ENCODE measurements around the gene DCST2. TPM values are rescaled to one million over a fixed set of nuclear protein-coding genes. Genes with fewer than 3 reads are reported as not detected.

DCST2 gene
- total and polyA plus RNA-seq, 2 of the 8 experiments (the other 6 are each of a cell fraction or from before 2014, with no cell fraction given) = 0.43 to 2.1 TPM

DNA sequence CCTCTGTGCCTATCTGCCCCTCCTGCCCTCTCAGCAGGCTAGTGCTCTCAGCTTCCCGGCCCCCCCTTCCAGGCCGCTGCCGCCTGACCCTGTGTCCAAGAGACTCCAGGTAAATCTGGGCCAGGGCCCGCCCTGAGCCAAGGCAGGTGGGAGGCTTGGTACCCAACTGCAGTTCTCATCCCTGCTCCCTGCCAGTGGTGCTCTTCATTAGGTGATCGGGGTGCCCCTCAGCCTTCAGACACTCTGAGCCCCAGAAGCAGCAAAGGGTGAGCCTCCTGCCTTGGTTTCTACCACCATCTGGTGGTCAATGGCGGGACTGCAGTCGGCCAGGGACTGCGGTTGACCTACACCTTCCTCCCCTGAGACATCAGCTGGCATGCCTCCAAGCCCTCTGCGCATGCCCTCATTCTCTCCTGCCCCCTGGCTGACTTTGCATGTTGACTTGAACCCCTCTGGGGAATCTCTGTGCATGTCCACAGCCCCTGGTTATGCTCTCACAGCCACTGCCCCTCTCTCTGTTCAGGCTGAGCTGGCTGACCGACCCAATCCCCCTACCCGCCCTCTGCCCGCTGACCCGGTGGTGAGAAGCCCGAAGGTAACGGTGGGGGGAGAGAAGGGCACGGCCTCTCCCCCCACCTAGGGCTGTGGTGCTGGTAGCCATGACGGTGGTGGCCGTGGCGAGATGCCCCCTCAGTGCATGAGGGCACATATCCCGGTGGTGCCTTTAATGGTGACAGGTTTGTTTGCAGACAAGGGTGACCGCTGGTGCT lies 28.0 kb upstream of the DCST2 start (continued):
- no peak for TF ChIP-seq CHD7 (IDR thresholded peaks at IDR 0.05; ENCODE audit: insufficient replicate concordance, low read length)
- no peak for TF ChIP-seq SP1 (IDR thresholded peaks at IDR 0.05; ENCODE audit: low read depth, low read length)
- TF ChIP-seq JUND (IDR thresholded peaks at IDR 0.05; ENCODE audit: low read length) = no peak
- no peak for TF ChIP-seq NANOG (IDR thresholded peaks at IDR 0.05; ENCODE audit: insufficient read depth, low read depth, low read length, poor library complexity, severe bottlenecking)
- TF ChIP-seq TAF7 (optimal IDR thresholded peaks at IDR 0.05; ENCODE audit: borderline replicate concordance, low read depth, low read length) = no peak
- no peak for TF ChIP-seq CHD1 (IDR thresholded peaks at IDR 0.05; ENCODE audit: low read depth, low read length)
- no peak for TF ChIP-seq KDM5A (IDR thresholded peaks at IDR 0.05; ENCODE audit: low read length)
- TF ChIP-seq POLR2A (IDR thresholded peaks at IDR 0.05; ENCODE audit: control extremely low read depth in 1 of 2, low read depth in 2 of 2, low read length in 2 of 2) = no peak
- 0 out of 2 replicates have a peak, but pooled peaks have one; percentile 34 for TF ChIP-seq CHD2 (IDR thresholded peaks at IDR 0.05; ENCODE audit: low read length)
- TF ChIP-seq SIX5 (IDR thresholded peaks at IDR 0.05; ENCODE audit: low read depth, low read length) = no peak
- peak; percentile 42; the same call in 1 of the 2 replicates for TF ChIP-seq NRF1 (IDR thresholded peaks at IDR 0.05; ENCODE audit: low read depth, low read length)
- TF ChIP-seq MAFK (IDR thresholded peaks at IDR 0.05; ENCODE audit: low read depth, low read length) = no peak

Measured in H1 (cell line).